ENCODE measurements around the gene TTLL8.
"Not testable (repeated sequence)": the region's sequence is repeated elsewhere in the genome, so short reads cannot be mapped to it uniquely, and the experiment has no call there.

Gene TTLL8

DNA sequence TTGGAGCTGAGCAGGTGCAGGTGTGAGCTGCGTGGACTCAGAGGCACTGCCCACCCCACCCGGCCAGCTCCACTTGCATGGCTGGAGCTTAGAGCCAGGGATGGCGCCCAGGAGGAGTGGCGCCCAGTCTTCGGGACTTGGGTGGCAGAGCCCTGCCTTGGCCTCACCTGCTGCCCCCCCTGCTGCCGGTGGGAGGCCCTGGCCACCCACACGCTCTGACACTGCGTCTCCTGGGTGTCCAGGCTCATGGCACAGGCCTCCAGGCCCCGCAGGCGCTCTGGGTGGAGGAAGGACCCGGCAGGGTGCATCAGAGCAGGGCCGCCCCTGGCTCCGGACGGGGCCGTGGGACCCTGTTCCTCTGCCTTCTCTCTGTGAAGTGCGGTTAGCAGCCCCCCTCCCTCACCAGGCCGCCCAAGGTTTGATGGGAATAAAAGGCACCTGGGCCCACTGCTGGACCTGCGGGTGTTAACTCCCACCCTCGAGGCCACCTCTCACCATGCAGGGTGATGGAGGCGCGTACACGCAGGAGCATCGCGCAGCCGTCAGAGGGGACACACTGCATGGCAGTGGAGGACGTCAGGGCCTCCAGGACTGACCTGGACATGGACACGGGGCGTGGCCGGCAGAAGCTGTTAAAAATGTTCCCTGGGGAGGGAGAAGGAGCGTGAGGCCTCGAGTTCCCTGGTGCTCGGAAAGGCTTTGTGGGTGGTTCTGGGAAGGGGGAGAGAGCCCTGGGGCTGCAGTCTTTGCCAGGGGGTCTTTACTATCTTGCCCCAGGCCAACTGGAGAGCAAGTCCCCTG lies 57.3 kb downstream of the TTLL8 start:
- DNase-seq, result no peak

DNA sequence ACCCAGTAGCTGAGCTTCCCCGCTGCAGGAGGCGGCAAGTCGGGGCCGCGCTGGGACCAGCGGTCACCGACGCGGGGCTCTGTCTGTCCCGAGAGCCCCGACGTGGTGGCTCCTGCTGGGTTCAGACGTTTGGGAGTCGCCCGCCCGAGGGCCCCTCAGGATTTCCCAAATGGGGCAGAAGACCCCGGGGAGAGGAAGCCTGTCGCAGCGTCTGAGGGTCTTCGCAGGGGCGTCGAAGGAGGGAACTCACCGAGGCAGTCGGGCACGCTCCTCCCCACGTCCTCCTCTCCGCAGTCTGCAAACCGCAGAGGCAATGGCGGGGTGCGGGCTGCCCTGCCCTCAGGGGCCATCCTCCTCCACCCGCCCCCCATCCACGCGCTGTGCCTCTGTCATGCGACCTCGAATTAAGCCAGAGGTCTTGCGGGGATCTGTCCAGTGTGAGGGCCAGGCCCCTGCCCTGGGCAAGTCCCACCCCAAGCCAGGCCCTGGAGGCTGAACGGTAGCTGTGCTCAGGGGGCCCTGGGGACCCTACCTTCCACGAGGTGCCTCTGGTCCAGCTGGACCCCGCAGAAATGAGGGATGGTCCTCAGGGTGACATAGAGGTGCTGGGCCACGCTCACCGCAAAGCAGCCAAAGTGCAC lies 58.0 kb downstream of the TTLL8 start:
- DNase-seq, result no peak

DNA sequence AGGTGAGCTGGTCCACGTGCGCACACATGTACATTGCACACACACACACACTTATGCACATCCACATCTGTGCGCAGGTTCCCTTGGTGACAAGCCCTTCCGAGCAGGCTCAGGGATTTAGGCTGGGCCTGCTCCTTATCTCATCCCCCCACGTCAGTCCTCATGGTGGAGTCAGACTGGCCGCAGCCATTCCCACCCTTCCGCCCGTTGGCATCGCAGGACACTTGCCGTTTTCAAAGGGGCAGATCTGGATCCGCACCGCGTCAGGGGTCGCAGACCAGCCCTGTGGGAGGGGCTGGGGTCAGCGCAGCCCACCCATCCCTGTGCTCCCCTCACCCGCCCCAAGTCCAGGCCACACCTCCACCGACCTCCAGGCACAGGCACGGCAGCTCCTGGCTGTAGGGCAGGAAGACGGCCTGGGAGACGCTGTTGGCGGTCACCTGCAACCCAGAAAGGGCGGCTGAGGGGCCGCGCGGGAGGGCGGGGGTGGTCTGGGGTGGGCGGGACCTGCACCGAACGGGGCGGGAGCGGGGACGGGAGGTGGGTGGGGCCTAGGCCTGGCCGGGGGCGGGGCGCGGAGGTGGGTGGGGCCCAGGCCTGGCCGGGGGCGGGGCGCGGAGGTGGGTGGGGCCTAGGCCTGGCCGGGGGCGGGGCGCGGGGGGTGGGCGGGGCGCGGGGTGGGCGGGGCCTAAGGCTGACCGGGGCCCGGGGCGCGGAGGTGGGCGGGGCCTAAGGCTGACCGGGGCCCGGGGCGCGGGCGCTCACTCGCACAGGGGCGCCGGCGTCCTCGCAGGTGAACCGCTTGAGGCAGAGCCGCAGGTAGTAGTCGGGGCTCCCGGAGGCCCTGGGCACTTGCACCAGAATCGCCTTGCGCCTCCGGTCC lies 58.8 kb downstream of the TTLL8 start:
- DNase-seq, result no peak

DNA sequence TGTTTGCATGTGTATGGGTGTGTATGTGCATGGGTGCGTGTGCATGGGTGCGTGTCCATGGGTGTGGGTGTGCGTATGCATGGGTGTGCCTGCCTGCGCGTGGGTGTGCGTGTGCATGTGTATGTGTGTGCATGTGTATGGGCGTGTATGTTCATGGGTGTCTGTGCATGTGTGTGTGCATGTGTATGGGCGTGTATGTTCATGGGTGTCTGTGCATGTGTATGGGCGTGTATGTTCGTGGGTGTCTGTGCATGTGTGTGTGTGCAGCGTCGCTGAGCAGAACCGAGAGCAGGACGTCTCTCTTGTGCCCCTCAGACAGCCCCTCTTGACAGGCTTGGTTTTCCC lies 59.4 kb downstream of the TTLL8 start:
- no peak for DNase-seq

DNA sequence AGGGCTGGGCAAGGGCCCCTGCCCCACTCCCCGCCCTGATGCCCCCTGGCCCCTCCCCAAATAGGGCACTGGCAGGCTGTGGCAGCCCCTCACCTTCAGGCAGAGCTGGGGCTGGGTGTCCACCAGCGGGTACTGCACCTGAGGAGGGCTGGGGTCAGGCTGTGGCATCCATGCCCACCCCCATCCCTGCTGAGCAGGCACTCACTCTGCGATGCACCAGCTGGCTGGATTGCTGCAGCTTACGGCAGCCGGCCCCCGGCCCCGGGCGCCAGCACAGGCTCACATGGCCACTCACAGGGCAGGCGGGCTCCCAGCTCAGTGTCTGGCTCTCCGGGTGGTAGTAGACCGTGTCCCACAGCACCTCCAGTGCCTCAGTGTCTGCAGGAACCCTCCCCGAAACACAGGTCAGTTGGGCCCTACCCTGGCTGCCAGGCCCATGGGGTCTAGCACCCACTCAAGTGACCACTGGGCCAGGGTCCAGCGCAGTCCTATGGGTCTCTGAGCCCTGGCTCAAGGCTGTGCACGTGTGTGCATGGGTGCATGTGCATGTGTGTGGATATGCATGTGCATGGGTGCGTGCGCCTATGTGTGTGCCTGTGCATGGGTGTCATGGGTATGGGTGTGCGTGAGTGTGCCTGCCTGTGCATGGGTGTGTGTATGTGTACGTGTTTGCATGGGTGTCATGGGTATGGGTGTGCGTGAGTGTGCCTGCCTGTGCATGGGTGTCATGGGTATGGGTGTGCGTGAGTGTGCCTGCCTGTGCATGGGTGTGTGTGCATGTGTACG lies 60.0 kb downstream of the TTLL8 start:
- no peak for DNase-seq

DNA sequence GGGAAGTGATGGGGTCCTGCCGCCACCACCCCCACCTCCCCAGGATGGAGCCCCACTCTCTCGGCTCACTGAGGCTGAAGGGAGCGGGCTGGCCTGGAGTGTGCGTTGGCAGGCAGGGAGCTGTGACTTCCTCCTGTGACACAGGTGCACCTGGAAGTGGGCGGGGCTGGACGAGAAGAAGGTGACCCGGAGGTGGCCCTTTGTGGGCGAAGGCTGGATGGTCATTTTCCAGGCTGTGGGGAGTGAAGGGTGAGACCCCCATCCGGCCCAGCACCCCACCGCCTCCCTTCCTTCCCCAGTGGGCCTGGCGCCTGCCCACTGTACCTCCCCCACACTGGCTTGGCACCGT lies 60.9 kb downstream of the TTLL8 start:
- DNase-seq, result no peak

DNA sequence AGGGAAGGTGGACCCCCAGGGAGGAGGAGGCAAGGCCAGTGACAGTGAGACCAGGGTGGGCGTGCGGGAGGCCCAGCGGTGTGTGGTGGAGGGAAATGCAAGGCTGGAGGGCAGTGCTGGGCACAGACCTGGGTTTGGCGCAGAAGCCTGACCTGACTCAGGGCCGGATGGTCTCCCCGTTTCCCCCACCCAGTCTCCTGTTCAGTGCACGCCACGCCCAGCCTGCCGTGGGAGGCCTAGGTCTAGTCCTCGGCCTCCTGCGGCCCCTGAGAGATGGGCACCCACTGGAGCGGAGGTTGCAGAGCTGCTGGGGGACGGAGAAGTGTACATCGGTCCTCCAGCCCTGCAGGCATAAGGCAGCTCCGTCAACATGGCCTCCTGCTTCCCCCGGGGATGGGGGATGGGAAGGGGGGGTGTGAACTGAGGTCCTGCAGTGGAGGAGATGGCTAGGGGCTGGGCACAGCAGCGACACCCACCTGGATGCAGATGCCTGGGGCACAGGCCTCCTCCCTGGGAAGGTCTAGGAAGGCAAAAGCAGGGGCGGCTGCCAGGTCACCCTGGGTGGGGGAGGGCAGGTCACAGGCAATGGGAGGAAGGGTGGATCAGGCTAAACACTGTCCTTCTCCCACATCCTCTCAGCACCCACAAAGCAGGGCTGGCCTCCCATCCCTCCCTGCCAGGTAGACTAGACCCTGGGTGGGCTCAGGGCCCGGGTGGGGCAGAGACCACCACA lies 61.4 kb downstream of the TTLL8 start:
- no peak for DNase-seq

DNA sequence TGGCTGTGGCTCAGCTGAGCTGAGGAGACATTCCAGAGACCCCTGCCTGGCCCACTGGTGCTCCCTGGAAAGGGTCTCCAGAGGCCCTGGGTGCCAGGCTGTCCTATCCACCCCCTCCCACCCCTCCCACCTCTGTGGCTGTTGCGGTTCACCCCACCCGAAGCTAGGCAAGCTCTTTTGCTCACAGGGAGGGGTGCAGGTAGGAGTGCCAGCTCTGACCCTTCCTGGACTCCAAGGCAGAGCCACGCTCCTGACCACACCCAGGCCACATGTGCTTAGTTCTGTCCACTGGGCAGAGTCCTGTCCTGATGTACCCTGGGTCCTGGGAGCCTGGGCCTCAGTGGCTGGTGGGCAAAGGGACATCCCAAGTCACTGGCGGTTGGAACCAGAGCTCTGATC lies 62.0 kb downstream of the TTLL8 start:
- no peak for DNase-seq

DNA sequence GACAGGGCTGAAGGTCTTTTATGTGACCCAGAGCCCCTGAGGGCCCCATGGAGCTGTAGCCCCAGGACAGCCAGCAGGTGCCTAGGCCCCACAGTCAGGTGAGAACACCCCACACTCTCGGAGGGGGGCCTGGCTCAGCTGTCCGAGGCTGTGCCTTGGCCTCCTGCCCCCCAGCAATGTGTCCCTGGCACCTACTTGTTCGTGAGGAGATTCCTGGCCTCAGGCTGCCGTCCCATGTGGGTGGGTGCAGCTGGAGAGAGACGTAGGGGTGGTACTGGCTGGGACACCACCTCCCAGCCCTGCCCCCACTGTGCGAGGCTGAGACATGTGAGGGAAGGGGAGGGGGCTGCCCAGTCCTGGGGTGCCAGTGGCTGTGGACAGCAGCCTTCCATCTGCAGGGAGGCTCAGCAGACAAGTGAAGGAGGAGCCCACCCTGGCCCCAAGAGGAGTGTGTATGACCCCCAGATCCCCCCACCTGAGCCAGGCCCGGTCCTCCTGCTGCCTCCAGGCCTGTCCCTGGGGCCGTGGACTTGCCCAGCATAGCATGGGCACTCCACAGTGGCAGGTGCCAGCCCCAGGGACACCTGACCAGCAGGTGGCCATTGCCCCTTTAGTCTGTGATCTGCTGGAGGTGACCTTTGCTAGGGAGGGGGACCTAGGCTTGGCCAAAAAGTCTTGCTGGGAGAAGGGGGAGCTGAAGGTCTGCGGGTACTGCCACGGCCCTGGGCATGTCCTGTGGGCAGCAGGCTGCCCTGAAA lies 62.6 kb downstream of the TTLL8 start:
- no peak for DNase-seq

DNA sequence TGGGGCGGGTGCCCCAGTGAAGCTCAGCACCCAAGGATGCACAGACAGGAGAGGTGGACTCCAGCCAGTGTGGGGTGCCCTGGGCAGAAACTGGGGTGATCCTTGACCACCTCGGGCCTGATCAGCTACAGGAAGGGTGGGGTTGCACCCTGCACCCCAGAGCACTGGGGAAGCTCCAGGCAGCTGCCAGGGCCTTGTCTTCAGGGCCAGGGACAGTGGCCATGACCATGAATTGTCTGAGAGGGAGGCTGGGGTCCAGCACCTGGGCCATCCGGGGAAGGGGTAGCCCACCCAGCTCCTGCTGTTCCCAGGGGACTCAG lies 63.1 kb downstream of the TTLL8 start:
- DNase-seq, result no peak

DNA sequence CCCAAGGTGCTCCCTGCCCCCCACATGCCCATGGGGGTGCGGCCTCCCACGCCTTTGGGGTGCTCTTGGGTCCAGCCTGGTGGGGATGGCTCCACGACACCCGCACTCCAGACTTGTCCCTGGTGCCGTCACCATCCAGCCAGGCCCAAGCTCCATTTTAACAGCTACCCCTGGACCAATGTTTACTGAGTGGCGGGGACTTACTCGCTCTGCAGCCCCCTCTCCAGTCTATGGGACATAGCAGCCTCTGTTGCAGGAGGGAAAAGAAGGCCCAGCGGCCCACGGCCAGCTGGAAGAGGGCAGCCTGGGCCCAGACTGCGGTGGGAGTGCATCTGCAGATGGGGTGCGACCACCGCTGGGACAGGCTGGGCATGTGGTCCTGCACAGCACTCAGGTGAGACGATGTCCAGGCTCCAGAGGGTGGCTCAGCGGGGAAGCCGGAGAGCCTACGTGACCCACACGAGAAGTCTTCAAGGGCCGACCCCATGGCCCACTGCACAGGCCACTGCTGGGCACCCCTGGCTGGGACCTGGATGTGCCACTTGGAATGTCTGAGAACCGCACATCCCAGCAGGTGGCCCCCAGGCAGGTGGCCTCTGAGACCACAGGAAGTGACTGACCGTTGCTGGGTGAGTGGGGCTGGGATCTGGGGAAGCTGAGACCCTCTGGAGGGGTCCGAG lies 63.6 kb downstream of the TTLL8 start:
- no peak for DNase-seq

DNA sequence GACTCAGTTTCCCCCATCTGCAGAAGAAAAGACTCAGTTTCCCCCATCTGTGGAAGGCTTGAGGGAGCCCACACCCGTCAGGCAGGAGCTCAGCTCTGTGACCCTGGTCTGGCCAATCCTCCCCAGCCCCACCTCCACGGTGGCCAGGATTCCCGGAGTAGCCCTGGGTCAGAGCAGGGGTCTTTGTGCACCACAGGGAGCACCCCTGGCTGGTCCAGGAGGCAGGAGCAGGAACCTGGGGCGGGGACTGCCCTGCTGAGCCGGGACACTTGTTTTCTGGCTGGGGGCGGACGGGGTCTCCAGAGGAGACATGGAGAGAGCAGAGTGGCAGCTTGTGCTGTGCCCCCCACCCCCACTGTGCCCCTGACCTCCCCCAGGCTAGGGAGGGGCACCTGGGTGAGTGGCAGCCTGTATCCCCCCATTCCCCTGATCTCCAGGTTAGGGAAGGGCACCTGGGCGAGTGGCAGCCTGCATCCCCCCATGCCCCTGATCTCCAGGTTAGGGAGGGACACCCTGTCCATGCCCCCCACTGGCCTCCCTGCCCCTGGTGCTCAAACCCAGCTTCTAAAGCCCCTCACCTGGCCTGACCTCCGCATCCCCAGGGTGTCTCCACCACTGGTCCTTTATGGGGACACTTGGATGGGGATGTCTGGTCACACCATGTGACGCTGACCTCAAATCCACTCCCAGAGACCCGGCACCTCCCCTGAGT lies 64.3 kb downstream of the TTLL8 start:
- no peak for DNase-seq

DNA sequence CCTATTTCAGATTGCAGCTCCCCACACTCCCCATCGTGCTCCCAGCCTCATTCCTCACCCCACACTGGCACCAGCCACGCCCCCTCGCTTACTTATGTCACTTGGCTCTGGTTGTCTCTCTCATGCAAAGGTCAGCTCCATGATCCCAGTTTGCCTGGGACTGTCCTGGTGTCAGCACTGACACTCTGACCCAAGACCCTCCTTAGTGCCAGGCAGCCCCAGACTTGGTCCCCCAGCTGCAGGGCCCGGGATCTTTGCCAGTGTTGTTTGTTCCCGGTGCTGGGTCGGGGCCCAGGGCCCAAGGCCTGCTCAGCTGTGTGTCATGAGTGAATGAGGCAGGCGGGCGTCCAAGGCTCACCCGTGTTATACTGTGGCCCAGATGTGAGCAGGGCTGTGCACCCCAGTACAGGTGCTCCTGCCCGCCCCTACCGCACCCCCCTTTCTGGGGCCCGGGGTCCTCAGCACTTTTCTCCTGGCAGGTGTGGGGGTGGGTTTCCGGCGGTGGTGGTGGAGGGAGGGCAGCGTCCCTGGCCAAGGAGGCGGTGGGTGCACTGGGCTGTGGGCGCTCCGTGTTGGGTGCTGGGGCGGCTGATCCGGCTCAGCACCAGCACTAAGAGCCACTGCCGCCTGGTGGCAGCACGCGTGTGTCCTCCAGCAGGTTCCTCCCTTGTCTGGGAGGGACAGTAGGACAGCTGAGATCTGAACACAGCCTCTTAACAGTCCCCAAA lies 65.0 kb downstream of the TTLL8 start:
- DNase-seq, result peak; percentile 28

DNA sequence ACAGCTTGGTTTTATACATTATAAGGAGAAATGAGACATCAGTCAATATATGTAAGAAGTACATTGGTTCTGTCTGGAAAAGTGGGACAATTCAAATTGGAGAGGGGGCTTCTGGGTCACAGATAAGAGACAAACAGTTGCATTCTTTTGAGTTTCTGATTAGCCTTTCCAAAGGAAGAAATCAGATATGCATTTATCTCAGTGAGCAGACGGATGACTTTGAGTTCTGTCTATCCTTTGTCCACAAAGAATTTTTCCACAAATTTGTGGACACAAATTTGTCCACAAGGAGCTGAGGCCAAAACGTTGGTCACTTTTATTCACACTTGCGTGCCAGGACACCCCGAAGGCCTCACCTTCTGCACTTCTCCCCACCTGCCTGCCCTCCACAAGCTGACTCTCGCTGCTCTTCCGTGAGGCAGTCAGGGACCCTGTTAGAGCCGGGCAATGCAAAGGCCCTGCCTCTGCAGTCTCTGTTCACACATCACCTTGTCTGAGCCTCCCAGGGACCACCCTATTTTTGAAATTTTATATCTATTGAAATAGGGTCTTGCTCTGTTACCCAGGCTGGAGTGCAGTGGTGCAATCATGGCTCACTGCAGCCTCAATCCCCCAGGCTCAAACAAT lies 66.1 kb downstream of the TTLL8 start:
- no peak for DNase-seq

DNA sequence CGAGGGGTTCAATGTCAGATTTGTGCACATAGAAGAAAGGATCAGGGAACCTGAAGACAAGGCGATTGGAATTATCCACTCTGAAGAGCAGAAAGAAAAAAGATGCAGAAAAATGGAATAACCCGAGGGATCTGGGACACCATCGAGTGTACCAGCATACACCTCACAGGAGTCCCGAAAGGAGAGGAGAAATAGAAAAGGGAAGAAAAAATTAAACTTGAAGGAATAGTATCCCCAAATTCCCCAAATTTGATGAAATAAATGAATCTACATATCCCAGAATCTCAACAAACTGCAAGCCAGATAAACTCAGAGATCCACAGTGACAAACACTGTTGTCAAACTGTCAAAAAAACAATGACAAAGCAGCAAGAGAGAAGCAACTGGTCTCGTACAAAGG lies 66.9 kb downstream of the TTLL8 start:
- DNase-seq, result no peak

DNA sequence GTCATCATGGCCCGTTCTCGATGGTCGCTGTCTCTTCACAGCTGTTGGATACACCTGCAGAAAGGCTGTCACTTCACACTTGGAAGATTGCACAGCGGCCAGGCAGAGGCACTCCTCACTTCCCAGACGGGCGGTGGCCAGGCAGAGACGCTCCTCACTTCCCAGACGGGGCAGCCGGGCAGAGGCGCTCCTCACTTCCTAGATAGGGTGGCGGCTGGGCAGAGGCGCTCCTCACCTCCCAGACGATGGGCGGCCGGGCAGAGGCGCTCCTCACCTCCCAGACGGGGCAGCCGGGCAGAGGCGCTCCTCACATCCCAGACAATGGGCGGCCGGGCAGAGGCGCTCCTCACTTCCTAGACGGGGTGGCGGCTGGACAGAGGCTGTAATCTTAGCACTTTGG lies 68.3 kb downstream of the TTLL8 start:
- not testable (repeated sequence) for DNase-seq

DNA sequence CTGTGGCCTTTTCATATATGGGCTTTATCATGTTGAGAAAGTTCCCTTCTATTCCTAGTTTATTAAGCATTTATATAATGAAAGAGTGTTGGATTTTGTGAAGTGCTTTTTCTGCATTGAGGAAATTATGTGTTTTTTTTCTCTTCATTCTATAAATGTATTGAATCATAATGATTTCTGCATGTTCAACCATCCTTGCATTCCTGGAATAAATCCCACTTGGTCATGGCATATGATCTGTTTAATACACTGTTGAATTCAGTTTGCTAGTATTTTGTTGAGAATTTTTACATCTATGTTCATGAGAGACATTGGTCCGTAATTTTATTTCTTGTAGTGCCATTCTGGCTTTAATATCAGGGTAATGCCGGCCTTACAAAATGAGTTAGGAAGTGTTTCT lies 71.8 kb downstream of the TTLL8 start:
- DNase-seq, result no peak

DNA sequence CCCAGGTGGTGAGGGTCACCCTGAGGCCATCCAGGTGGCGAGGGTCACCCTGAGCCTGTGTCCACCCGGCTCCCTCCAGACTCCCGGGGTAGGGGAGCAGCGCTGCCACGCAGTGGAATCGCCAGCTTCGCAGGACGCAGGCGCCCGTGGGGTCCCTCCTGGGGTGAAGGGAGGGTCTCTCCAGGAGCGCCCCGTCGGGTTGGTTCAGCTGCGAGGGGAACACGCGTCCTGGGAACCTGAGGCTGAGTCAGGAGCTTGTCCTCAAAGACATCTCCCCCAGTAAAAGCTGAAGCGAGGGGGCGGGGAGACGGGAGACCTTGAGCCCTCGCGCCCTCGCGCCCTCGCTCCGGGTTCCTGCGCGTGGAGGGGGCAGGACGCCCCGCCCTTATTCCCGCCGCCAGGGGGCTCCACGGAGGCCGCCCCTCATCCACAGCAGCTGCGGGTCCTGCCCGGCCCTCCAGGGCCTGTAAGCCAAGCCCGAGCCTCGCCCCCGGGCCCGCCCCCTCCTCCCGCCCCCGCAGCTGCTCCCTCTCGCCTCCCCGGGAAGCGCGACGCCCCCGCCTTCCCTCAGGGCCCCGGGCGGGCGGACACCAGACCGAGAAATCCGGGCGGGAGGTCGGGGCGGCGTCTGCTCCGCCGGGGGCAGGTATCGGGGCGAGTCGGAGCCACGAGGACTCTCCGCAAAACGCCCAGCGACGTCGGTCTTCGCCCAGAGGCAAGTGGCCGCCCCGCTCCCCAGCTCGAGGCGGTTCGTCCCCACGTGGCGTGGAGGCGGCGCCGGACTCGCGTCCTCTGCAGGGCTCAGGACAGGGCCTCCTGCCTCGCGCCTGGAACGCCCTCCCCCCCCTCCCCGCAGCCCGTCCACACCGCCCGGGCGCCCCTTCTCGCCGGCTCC lies 74.7 kb downstream of the TTLL8 start:
- no peak for DNase-seq

Data from fibroblast of skin of abdomen (primary cell).